Measurements from ENCODE around the gene GRM8. TPM values are rescaled to one million over a fixed set of nuclear protein-coding genes. Genes with fewer than 3 reads are reported as not detected.

The GRM8 gene
- total RNA-seq, 1 donor from 2014 or later = 7.8 TPM

DNA sequence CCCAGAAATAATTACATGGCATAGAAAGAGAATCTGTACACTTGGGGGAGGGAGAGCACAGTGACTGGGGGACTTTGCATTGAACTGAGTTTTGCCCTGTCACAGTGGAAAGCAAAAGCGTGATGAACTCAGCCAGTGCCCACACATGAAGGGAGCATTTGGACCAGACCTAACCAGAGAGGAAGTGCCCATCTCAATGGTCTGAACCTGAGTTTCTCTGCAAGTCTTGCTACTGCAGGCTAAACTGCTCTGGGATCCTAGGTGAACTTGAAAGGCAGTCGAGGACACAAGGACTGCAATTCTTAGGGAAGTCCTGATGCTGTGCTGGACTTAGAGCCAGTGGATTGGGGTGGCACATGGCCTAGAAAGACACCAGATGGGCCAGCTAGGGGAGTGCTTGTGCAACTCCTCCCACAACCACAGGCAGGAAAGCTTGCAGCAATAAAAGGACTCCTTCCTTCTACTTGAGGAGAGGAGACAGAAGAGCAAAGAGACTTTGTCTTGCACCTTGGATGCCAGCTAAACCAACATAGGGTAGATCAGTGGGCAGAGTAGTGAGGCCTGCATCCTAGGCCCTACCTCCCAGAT is 259.0 kb downstream of the GRM8 start:
- Mint-ChIP-seq H3K4me3 (ENCODE audit: unreplicated experiment) (no peak overlapping the region), H3K36me3 (ENCODE audit: unreplicated experiment) (no peaks in the 10 kb centered on the region)
- TF ChIP-seq, protein P1, sequence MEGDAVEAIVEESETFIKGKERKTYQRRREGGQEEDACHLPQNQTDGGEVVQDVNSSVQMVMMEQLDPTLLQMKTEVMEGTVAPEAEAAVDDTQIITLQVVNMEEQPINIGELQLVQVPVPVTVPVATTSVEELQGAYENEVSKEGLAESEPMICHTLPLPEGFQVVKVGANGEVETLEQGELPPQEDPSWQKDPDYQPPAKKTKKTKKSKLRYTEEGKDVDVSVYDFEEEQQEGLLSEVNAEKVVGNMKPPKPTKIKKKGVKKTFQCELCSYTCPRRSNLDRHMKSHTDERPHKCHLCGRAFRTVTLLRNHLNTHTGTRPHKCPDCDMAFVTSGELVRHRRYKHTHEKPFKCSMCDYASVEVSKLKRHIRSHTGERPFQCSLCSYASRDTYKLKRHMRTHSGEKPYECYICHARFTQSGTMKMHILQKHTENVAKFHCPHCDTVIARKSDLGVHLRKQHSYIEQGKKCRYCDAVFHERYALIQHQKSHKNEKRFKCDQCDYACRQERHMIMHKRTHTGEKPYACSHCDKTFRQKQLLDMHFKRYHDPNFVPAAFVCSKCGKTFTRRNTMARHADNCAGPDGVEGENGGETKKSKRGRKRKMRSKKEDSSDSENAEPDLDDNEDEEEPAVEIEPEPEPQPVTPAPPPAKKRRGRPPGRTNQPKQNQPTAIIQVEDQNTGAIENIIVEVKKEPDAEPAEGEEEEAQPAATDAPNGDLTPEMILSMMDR (IDR thresholded peaks at IDR 0.05; ENCODE audit: partially characterized antibody, unreplicated experiment) = no peak

DNA sequence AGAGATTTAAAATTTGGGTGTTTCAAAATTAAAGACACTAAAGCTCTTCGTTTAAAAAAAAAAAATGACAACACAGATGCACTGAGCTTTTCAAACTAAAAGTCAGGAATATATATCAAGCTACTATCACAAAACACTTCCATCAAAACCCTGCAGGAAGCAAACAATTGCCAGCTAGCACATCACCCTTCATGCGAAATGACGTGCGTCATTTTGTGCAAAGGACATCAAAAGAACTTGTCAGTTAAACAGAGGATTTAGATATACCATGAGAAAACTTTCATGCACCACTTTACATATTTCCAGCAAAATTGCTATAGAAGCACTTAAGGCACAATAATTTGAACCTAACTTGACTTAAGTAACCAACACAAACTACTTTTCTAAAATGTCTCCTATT is 264.7 kb downstream of the GRM8 start:
- H3K27me3 Mint-ChIP-seq (ENCODE audit: unreplicated experiment) = no peaks in the 10 kb centered on the region
- no peaks in the 10 kb centered on the region for H3K9me3 Mint-ChIP-seq (ENCODE audit: unreplicated experiment)
- H3K36me3 Mint-ChIP-seq (ENCODE audit: unreplicated experiment) = no peaks in the 10 kb centered on the region
- no peak overlapping the region for H3K4me3 Mint-ChIP-seq (ENCODE audit: unreplicated experiment)
- no peak for DNase-seq
- H3K27ac Mint-ChIP-seq (ENCODE audit: unreplicated experiment) = no peak overlapping the region
- TF ChIP-seq, protein P1 (IDR thresholded peaks at IDR 0.05; ENCODE audit: partially characterized antibody, unreplicated experiment) = no peak
- H3K4me1 Mint-ChIP-seq (ENCODE audit: low read depth, unreplicated experiment) = no peaks in the 10 kb centered on the region

More for the DNA sequence above, 259.0 kb downstream of the GRM8 start:
- Mint-ChIP-seq H3K27ac (ENCODE audit: unreplicated experiment) (no peak overlapping the region), H3K27me3 (ENCODE audit: unreplicated experiment) (no peaks in the 10 kb centered on the region), H3K4me1 (ENCODE audit: low read depth, unreplicated experiment) (peaks cover 6% of the 10 kb centered on the region), H3K9me3 (ENCODE audit: unreplicated experiment) (no peaks in the 10 kb centered on the region)
- DNase-seq = no peak

DNA sequence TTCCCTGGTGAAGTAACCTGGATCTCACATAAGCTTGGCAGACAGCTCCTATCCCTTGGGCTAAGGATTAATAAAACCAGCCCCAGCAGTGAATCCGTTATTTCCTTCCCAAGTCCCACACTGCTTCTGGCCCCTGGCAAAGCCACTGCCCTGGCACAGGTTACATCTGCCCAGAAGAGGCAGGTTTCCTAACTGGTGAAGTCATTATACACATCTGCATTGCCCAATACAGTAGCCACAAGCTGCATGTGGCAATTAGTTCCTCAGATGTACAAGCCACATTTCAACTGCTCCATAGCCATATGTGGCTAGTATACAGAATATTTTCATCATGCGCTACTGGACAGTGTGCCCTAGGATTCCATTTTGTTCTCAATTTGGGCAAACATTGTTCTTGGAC is 273.0 kb downstream of the GRM8 start:
- peaks cover 15% of the 10 kb centered on the region for H3K4me1 Mint-ChIP-seq (ENCODE audit: low read depth, unreplicated experiment)
- peaks cover 3% of the 10 kb centered on the region for H3K27me3 Mint-ChIP-seq (ENCODE audit: unreplicated experiment)
- peaks cover 4% of the 10 kb centered on the region for H3K9me3 Mint-ChIP-seq (ENCODE audit: unreplicated experiment)
- no peak overlapping the region for H3K4me3 Mint-ChIP-seq (ENCODE audit: unreplicated experiment)
- peak overlapping the region; percentile 48 for H3K27ac Mint-ChIP-seq (ENCODE audit: unreplicated experiment)
- no peak for DNase-seq
- TF ChIP-seq, protein P1 (IDR thresholded peaks at IDR 0.05; ENCODE audit: partially characterized antibody, unreplicated experiment) = no peak
- peaks cover 6% of the 10 kb centered on the region for H3K36me3 Mint-ChIP-seq (ENCODE audit: unreplicated experiment)

DNA sequence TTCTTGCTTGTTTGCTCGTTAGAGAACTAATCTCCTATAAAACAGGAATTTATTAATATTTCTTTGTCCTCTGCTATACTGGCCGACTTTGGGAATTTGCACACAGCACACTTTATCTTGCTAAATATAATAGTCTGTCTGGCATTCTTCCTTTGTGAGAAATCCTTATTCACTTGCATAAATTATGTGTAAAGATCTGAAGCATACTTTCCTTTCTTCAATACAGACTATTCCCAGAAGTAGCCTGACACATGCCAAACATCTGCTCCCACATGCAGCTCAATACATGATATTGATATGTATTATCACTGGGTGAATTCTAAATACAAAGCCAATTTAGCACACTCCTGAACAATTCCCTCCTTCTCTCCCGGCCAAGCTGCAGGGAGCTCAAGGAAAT is 273.9 kb downstream of the GRM8 start:
- Mint-ChIP-seq H3K27me3 (ENCODE audit: unreplicated experiment) (peaks cover 3% of the 10 kb centered on the region), H3K9me3 (ENCODE audit: unreplicated experiment) (peaks cover 4% of the 10 kb centered on the region), H3K4me1 (ENCODE audit: low read depth, unreplicated experiment) (peaks cover 15% of the 10 kb centered on the region), H3K27ac (ENCODE audit: unreplicated experiment) (peak overlapping the region; percentile 89), H3K4me3 (ENCODE audit: unreplicated experiment) (peak overlapping the region; percentile 63), H3K36me3 (ENCODE audit: unreplicated experiment) (peaks cover 6% of the 10 kb centered on the region)
- no peak for DNase-seq
- TF ChIP-seq, protein P1 (IDR thresholded peaks at IDR 0.05; ENCODE audit: partially characterized antibody, unreplicated experiment) = no peak

DNA sequence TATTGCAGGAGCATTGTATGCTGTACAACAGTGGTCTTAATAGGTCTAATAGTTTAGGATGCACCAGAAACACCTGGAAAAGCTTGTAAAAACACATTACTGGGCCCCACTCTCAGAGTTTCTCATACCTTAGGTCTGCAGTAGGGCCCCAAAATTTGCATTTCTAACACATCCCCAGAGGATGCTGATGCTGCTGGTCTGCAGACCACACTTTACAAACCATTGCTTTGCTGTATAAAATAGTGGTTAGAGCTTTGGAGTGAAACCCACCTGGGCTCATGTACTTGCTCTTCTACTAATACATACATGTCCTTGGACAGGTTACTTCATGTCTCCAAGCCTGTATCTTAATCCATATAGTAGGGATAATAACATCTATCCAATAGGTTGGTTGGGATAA is 279.7 kb downstream of the GRM8 start:
- H3K27ac Mint-ChIP-seq (ENCODE audit: unreplicated experiment) = no peak overlapping the region
- H3K4me1 Mint-ChIP-seq (ENCODE audit: low read depth, unreplicated experiment) = peaks cover 12% of the 10 kb centered on the region
- no peaks in the 10 kb centered on the region for H3K27me3 Mint-ChIP-seq (ENCODE audit: unreplicated experiment)
- no peaks in the 10 kb centered on the region for H3K36me3 Mint-ChIP-seq (ENCODE audit: unreplicated experiment)
- no peak overlapping the region for H3K4me3 Mint-ChIP-seq (ENCODE audit: unreplicated experiment)
- peaks cover 1% of the 10 kb centered on the region for H3K9me3 Mint-ChIP-seq (ENCODE audit: unreplicated experiment)
- no peak for DNase-seq
- TF ChIP-seq, protein P1 (IDR thresholded peaks at IDR 0.05; ENCODE audit: partially characterized antibody, unreplicated experiment) = no peak
